ENCODE data around the gene MYO3B. TPM values are rescaled to one million over a fixed set of nuclear protein-coding genes. Genes with fewer than 3 reads are reported as not detected.

The MYO3B gene
- total RNA-seq, 3 donors from 2014 or later (not counting 1 experiment from before 2014, with no cell fraction given): 0.68 to 0.88 (median 0.75) TPM

- Histone ChIP-seq H3K9me3 (ENCODE audit: control insufficient read depth, insufficient read depth, low read length) (no peaks in the 10 kb centered on the region), H3K4me3 (ENCODE audit: low read length) (no peak overlapping the region), H3K27me3 (ENCODE audit: control insufficient read depth, insufficient read depth, low read length) (peaks cover 2% of the 10 kb centered on the region), H3K36me3 (ENCODE audit: control insufficient read depth, insufficient read depth, low read length) (no peaks in the 10 kb centered on the region), H3K4me1 (ENCODE audit: control insufficient read depth, insufficient read depth, low read length) (no peaks in the 10 kb centered on the region), H3K27ac (ENCODE audit: low read length) (no peak overlapping the region)
- no peak overlapping the region for H3K4me3 Mint-ChIP-seq
- WGBS (ENCODE audit: insufficient coverage): 96% methylated on average over 1 of the region's 1 CpG
- DNase-seq (no peak), ATAC-seq (no peak)
- H3K36me3 Mint-ChIP-seq: no peaks in the 10 kb centered on the region
- H3K27me3 Mint-ChIP-seq (ENCODE audit: low read depth in 2 of 2): peaks cover 4 to 38% of the 10 kb centered on the region in 2 donors
- intact Hi-C loops (cut with micrococcal nuclease): no loop called here
- TF ChIP-seq, protein P1, sequence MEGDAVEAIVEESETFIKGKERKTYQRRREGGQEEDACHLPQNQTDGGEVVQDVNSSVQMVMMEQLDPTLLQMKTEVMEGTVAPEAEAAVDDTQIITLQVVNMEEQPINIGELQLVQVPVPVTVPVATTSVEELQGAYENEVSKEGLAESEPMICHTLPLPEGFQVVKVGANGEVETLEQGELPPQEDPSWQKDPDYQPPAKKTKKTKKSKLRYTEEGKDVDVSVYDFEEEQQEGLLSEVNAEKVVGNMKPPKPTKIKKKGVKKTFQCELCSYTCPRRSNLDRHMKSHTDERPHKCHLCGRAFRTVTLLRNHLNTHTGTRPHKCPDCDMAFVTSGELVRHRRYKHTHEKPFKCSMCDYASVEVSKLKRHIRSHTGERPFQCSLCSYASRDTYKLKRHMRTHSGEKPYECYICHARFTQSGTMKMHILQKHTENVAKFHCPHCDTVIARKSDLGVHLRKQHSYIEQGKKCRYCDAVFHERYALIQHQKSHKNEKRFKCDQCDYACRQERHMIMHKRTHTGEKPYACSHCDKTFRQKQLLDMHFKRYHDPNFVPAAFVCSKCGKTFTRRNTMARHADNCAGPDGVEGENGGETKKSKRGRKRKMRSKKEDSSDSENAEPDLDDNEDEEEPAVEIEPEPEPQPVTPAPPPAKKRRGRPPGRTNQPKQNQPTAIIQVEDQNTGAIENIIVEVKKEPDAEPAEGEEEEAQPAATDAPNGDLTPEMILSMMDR (IDR thresholded peaks at IDR 0.05): no peak
- no peaks in the 10 kb centered on the region for H3K9me3 Mint-ChIP-seq
- no peaks in the 10 kb centered on the region for H3K4me1 Mint-ChIP-seq
- no peak overlapping the region for H3K27ac Mint-ChIP-seq
These were observed 317.9 kb downstream of the MYO3B start for GRCh38 chr2:170495896-170496295.

GRCh38 chr2:170498619-170499018 lies 320.7 kb downstream of the MYO3B start:
- Histone ChIP-seq H3K36me3 (ENCODE audit: control insufficient read depth, insufficient read depth, low read length) (no peaks in the 10 kb centered on the region), H3K27me3 (ENCODE audit: control insufficient read depth, insufficient read depth, low read length) (peaks cover 2% of the 10 kb centered on the region), H3K4me3 (ENCODE audit: low read length) (no peak overlapping the region), H3K9me3 (ENCODE audit: control insufficient read depth, insufficient read depth, low read length) (no peaks in the 10 kb centered on the region), H3K27ac (ENCODE audit: low read length) (no peak overlapping the region), H3K4me1 (ENCODE audit: control insufficient read depth, insufficient read depth, low read length) (no peaks in the 10 kb centered on the region)
- Mint-ChIP-seq H3K27me3 (ENCODE audit: low read depth in 2 of 2) (peaks cover 8 to 33% of the 10 kb centered on the region in 2 donors), H3K4me1 (no peaks in the 10 kb centered on the region), H3K36me3 (no peaks in the 10 kb centered on the region), H3K4me3 (no peak overlapping the region), H3K9me3 (no peaks in the 10 kb centered on the region), H3K27ac (no peak overlapping the region)
- intact Hi-C loops (cut with micrococcal nuclease): no loop called here
- no peak for DNase-seq
- TF ChIP-seq, protein P1 (IDR thresholded peaks at IDR 0.05): no peak
- ATAC-seq: no peak
- 57% methylated on average over 4 of the region's 5 CpGs for WGBS (ENCODE audit: insufficient coverage)

- H3K36me3 ChIP-seq (ENCODE audit: control insufficient read depth, insufficient read depth, low read length): no peaks in the 10 kb centered on the region
These were observed 322.2 kb downstream of the MYO3B start for GRCh38 chr2:170500104-170500503.

GRCh38 chr2:170500770-170501169 lies 322.8 kb downstream of the MYO3B start:
- Histone ChIP-seq H3K27ac (ENCODE audit: low read length) (no peak overlapping the region), H3K36me3 (ENCODE audit: control insufficient read depth, insufficient read depth, low read length) (no peaks in the 10 kb centered on the region), H3K4me3 (ENCODE audit: low read length) (no peak overlapping the region), H3K9me3 (ENCODE audit: control insufficient read depth, insufficient read depth, low read length) (no peaks in the 10 kb centered on the region), H3K4me1 (ENCODE audit: control insufficient read depth, insufficient read depth, low read length) (no peaks in the 10 kb centered on the region), H3K27me3 (ENCODE audit: control insufficient read depth, insufficient read depth, low read length) (peaks cover under 1% of the 10 kb centered on the region)
- Mint-ChIP-seq H3K27me3 (ENCODE audit: low read depth in 2 of 2) (peaks cover 15 to 45% of the 10 kb centered on the region in 2 donors), H3K36me3 (no peaks in the 10 kb centered on the region), H3K27ac (no peak overlapping the region), H3K4me3 (no peak overlapping the region), H3K4me1 (no peaks in the 10 kb centered on the region), H3K9me3 (no peaks in the 10 kb centered on the region)
- 78% methylated on average over 5 of the region's 5 CpGs for WGBS (ENCODE audit: insufficient coverage)
- intact Hi-C loops (cut with micrococcal nuclease): no loop called here
- no peak for ATAC-seq
- no peak for DNase-seq
- TF ChIP-seq, protein P1 (IDR thresholded peaks at IDR 0.05): no peak

More at GRCh38 chr2:170500104-170500503, 322.2 kb downstream of the MYO3B start:
- H3K27ac Mint-ChIP-seq: no peak overlapping the region
- no peak overlapping the region for H3K27ac ChIP-seq (ENCODE audit: low read length)
- no peaks in the 10 kb centered on the region for H3K9me3 Mint-ChIP-seq
- H3K36me3 Mint-ChIP-seq: no peaks in the 10 kb centered on the region
- 88% methylated on average over 1 of the region's 1 CpG for WGBS (ENCODE audit: insufficient coverage)
- DNase-seq (no peak), ATAC-seq (no peak)
- no peak overlapping the region for H3K4me3 Mint-ChIP-seq
- H3K4me1 Mint-ChIP-seq: no peaks in the 10 kb centered on the region
- intact Hi-C loops (cut with micrococcal nuclease): no loop called here
- H3K27me3 ChIP-seq (ENCODE audit: control insufficient read depth, insufficient read depth, low read length): peaks cover 2% of the 10 kb centered on the region
- H3K9me3 ChIP-seq (ENCODE audit: control insufficient read depth, insufficient read depth, low read length): no peaks in the 10 kb centered on the region
- H3K27me3 Mint-ChIP-seq (ENCODE audit: low read depth in 2 of 2): peaks cover 12 to 43% of the 10 kb centered on the region in 2 donors
- TF ChIP-seq, protein P1 (IDR thresholded peaks at IDR 0.05): no peak
- no peaks in the 10 kb centered on the region for H3K4me1 ChIP-seq (ENCODE audit: control insufficient read depth, insufficient read depth, low read length)
- no peak overlapping the region for H3K4me3 ChIP-seq (ENCODE audit: low read length)
